Erythroblast (primary cell): ENCODE data around the gene POLE.

Experiments
- DNase-seq, 2 experiments: peaks; one replicate each; lab custom pipeline; 2025; lab: John Stamatoyannopoulos, UW
- GATA1 ChIP-seq: IDR thresholded peaks from 2 replicates; pipeline ENCODE4 v1.6.1; 2011; ENCODE audit warnings: low read depth, mild to moderate bottlenecking, control low read depth, low read length, moderate library complexity
- POLR2A ChIP-seq: IDR thresholded peaks from 2 replicates; pipeline ENCODE4 v1.6.1; 2011; ENCODE audit warnings: mild to moderate bottlenecking, low read length

The POLE gene

GRCh38 chr12:132648616-132649225 lies 38.4 kb downstream of the POLE start:
- no peak for DNase-seq
- TF ChIP-seq POLR2A (no peak), GATA1 (no peak)

- TF ChIP-seq GATA1 (no peak), POLR2A (no peak)
- DNase-seq: no peak
These were observed 39.3 kb downstream of the POLE start for GRCh38 chr12:132647858-132648257.

GRCh38 chr12:132646850-132647249 lies 40.3 kb downstream of the POLE start:
- TF ChIP-seq POLR2A (no peak), GATA1 (no peak)
- DNase-seq: no peak

GRCh38 chr12:132642846-132643835 lies 44.0 kb downstream of the POLE start:
- no peak for DNase-seq
- no peak for TF ChIP-seq POLR2A

- no peak for TF ChIP-seq GATA1
- no peak for TF ChIP-seq POLR2A
- DNase-seq: no peak
These were observed 45.1 kb downstream of the POLE start for GRCh38 chr12:132641811-132642650.

GRCh38 chr12:132640936-132641335 lies 46.2 kb downstream of the POLE start:
- TF ChIP-seq POLR2A (no peak), GATA1 (no peak)
- no peak for DNase-seq

GRCh38 chr12:132639956-132640520 lies 47.1 kb downstream of the POLE start:
- DNase-seq: no peak
- no peak for TF ChIP-seq GATA1
- TF ChIP-seq POLR2A: no peak

- DNase-seq: peak; percentile 16 to 34
- TF ChIP-seq GATA1: no peak
- no peak for TF ChIP-seq POLR2A
These were observed 48.4 kb downstream of the POLE start for GRCh38 chr12:132638541-132639408.

GRCh38 chr12:132637811-132638210 lies 49.3 kb downstream of the POLE start:
- DNase-seq: no peak
- no peak for TF ChIP-seq GATA1
- no peak for TF ChIP-seq POLR2A

- no peak for DNase-seq
- TF ChIP-seq POLR2A (no peak), GATA1 (no peak)
These were observed 51.8 kb downstream of the POLE start for GRCh38 chr12:132635076-132635955.

GRCh38 chr12:132634411-132634990 lies 52.6 kb downstream of the POLE start:
- no peak for TF ChIP-seq GATA1
- no peak for TF ChIP-seq POLR2A
- DNase-seq: no peak

GRCh38 chr12:132633901-132634300 lies 53.2 kb downstream of the POLE start:
- no peak for TF ChIP-seq POLR2A
- TF ChIP-seq GATA1: no peak
- no peak for DNase-seq
